GM23338 (cell line): ENCODE measurements around the gene GAR1.

Experiments
- CREB1 ChIP-seq: fragments of 250-450 bp; sonication (Bioruptor Pico); IDR thresholded peaks from 2 replicates; pipeline ENCODE4 v1.5.0; 2020; ENCODE audit warnings: low read depth, mild to moderate bottlenecking, moderate library complexity
- EZH2 ChIP-seq: fragments of 200-600 bp; sonication (generic); IDR thresholded peaks from one replicate; pipeline ENCODE4 v1.8.0; 2017; ENCODE audit warnings: antibody characterized with exemption, mild to moderate bottlenecking, low read depth; ENCODE audit not compliant: unreplicated experiment
- EZH2phosphoT487 ChIP-seq: fragments of 200-600 bp; sonication (generic); IDR thresholded peaks from one replicate; pipeline ENCODE4 v1.8.1; 2018; ENCODE audit warnings: antibody characterized with exemption; ENCODE audit not compliant: unreplicated experiment
- POLR2AphosphoS5 ChIP-seq: IDR thresholded peaks from 2 replicates; pipeline ENCODE4 v1.6.1; 2016; ENCODE audit warnings: antibody characterized with exemption, low read depth
- REST ChIP-seq: IDR thresholded peaks from one replicate; pipeline ENCODE4 v1.6.1; 2018; ENCODE audit warnings: antibody characterized with exemption; ENCODE audit not compliant: unreplicated experiment
- STAT1 ChIP-seq: IDR thresholded peaks from one replicate; pipeline ENCODE4 v1.6.1; 2016; ENCODE audit warnings: antibody characterized with exemption; ENCODE audit not compliant: unreplicated experiment
- ZNF331 ChIP-seq: fragments of 250-450 bp; sonication (Bioruptor Pico); IDR thresholded peaks from 2 replicates; pipeline ENCODE4 v1.5.0; 2020; ENCODE audit warnings: low read depth, mild to moderate bottlenecking, moderate library complexity
- TF ChIP-seq, protein P1 (sequence below), 2 experiments: fragments of 200-600 bp in 1 of 2; sonication (generic) in 1 of 2; conservative IDR thresholded peaks; 2 replicates each; pipeline versions ENCODE4 v1.5.1 to v1.6.1; 2016 to 2017; ENCODE audit warnings: antibody characterized with exemption in 2 of 2, low read depth in 2 of 2, mild to moderate bottlenecking in 2 of 2, moderate library complexity in 1 of 2
- TF ChIP-seq, protein P2 (sequence below): IDR thresholded peaks from 2 replicates; pipeline ENCODE4 v1.6.1; 2016; ENCODE audit warnings: antibody characterized with exemption

GRCh38 chr4:109827672-109828071, 12.1 kb downstream of the GAR1 start, which contains the start of gene RRH:
- TF ChIP-seq ZNF331 (CRISPR knock-in tag) (no peak), POLR2AphosphoS5 (no peak), EZH2phosphoT487 (no peak), REST (no peak), STAT1 (no peak), CREB1 (CRISPR knock-in tag) (no peak), EZH2 (no peak)
- TF ChIP-seq, protein P1, sequence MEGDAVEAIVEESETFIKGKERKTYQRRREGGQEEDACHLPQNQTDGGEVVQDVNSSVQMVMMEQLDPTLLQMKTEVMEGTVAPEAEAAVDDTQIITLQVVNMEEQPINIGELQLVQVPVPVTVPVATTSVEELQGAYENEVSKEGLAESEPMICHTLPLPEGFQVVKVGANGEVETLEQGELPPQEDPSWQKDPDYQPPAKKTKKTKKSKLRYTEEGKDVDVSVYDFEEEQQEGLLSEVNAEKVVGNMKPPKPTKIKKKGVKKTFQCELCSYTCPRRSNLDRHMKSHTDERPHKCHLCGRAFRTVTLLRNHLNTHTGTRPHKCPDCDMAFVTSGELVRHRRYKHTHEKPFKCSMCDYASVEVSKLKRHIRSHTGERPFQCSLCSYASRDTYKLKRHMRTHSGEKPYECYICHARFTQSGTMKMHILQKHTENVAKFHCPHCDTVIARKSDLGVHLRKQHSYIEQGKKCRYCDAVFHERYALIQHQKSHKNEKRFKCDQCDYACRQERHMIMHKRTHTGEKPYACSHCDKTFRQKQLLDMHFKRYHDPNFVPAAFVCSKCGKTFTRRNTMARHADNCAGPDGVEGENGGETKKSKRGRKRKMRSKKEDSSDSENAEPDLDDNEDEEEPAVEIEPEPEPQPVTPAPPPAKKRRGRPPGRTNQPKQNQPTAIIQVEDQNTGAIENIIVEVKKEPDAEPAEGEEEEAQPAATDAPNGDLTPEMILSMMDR (conservative IDR thresholded peaks at IDR 0.05; ENCODE audit: low read depth in 2 of 2): no peak
- TF ChIP-seq, protein P2, sequence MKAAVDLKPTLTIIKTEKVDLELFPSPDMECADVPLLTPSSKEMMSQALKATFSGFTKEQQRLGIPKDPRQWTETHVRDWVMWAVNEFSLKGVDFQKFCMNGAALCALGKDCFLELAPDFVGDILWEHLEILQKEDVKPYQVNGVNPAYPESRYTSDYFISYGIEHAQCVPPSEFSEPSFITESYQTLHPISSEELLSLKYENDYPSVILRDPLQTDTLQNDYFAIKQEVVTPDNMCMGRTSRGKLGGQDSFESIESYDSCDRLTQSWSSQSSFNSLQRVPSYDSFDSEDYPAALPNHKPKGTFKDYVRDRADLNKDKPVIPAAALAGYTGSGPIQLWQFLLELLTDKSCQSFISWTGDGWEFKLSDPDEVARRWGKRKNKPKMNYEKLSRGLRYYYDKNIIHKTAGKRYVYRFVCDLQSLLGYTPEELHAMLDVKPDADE: no peak
